ENCODE data around the gene BICD1. TPM values are rescaled to one million over a fixed set of nuclear protein-coding genes. Genes with fewer than 3 reads are reported as not detected.

BICD1 gene
- total RNA-seq, 1 donor from 2014 or later: 49.5 TPM

DNA sequence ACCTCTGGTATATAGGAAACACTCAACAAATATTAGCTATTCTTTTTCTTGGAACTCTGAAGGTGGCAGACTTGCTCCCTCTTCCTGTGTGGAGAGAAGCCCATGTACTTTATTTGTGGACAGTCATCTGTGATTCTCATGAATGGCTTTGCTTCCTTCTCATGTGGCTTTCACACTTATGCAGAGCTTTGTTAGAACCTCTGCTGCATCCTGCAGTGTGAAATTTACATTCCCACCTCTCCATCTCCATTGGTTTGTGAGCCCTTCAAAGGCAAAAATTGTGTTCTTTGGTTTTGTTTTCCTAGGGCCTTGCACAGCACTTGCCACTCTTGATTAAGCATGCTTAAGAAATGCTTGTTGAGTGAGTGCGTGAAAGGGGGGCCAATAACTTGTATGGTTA, 51.9 kb downstream of the BICD1 start:
- no peaks in the 10 kb centered on the region for H3K9me3 Mint-ChIP-seq
- H3K27me3 Mint-ChIP-seq (ENCODE audit: low read depth): no peaks in the 10 kb centered on the region
- H3K36me3 Mint-ChIP-seq (ENCODE audit: low read depth): no peaks in the 10 kb centered on the region
- H3K4me3 Mint-ChIP-seq: no peak overlapping the region
- TF ChIP-seq, protein P1, sequence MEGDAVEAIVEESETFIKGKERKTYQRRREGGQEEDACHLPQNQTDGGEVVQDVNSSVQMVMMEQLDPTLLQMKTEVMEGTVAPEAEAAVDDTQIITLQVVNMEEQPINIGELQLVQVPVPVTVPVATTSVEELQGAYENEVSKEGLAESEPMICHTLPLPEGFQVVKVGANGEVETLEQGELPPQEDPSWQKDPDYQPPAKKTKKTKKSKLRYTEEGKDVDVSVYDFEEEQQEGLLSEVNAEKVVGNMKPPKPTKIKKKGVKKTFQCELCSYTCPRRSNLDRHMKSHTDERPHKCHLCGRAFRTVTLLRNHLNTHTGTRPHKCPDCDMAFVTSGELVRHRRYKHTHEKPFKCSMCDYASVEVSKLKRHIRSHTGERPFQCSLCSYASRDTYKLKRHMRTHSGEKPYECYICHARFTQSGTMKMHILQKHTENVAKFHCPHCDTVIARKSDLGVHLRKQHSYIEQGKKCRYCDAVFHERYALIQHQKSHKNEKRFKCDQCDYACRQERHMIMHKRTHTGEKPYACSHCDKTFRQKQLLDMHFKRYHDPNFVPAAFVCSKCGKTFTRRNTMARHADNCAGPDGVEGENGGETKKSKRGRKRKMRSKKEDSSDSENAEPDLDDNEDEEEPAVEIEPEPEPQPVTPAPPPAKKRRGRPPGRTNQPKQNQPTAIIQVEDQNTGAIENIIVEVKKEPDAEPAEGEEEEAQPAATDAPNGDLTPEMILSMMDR (conservative IDR thresholded peaks at IDR 0.05): no peak
- H3K4me1 Mint-ChIP-seq: peaks cover 16% of the 10 kb centered on the region
- DNase-seq (ENCODE audit: low read depth, low spot score): no peak
- H3K27ac Mint-ChIP-seq (ENCODE audit: unreplicated experiment): no peak overlapping the region

DNA sequence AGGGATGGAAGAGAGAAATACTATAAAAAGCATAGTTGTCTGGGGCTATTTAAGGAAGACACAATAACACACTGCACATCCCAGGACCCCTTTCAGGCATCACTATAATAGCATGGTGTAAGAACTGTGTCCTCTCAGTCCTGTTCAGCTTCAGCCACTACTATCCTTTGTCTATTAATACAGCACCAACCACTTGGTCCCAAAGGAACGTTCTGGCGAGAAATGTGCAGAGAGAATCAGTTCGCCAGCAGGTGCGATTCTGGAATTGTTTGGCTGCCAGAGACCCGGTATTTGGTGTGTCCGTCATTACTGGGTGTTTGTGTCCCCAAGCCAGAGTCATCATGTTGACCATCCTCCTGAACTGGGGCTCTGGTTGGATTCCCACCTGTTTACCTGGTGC, 52.7 kb downstream of the BICD1 start:
- H3K4me1 Mint-ChIP-seq: peaks cover 21% of the 10 kb centered on the region
- H3K9me3 Mint-ChIP-seq: no peaks in the 10 kb centered on the region
- H3K4me3 Mint-ChIP-seq: no peak overlapping the region
- TF ChIP-seq, protein P1 (conservative IDR thresholded peaks at IDR 0.05): no peak
- no peaks in the 10 kb centered on the region for H3K27me3 Mint-ChIP-seq (ENCODE audit: low read depth)
- no peak for DNase-seq (ENCODE audit: low read depth, low spot score)
- H3K36me3 Mint-ChIP-seq (ENCODE audit: low read depth): no peaks in the 10 kb centered on the region
- no peak overlapping the region for H3K27ac Mint-ChIP-seq (ENCODE audit: unreplicated experiment)

DNA sequence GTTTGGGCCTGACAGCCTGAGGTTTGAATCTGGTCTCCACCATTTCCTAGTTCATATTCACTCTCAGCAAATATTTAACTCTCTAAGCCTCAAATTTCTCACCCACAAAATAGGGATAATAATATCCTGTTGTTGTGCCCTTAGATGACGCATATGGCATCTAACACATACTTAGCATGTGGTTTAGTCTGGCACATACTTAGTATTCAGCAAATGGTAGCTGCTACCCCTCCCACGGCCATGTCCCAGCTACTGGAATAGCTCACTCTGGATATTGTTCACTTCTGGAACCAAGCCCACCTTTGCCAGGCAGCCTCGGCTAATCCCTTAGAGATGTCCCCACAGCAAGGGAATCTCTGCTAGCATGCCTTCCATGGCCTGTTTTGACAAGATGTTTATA, 53.3 kb downstream of the BICD1 start:
- peaks cover 26% of the 10 kb centered on the region for H3K4me1 Mint-ChIP-seq
- no peak overlapping the region for H3K27ac Mint-ChIP-seq (ENCODE audit: unreplicated experiment)
- H3K36me3 Mint-ChIP-seq (ENCODE audit: low read depth): peaks cover 3% of the 10 kb centered on the region
- no peak for DNase-seq (ENCODE audit: low read depth, low spot score)
- no peaks in the 10 kb centered on the region for H3K27me3 Mint-ChIP-seq (ENCODE audit: low read depth)
- H3K4me3 Mint-ChIP-seq: no peak overlapping the region
- peaks cover 3% of the 10 kb centered on the region for H3K9me3 Mint-ChIP-seq
- TF ChIP-seq, protein P1 (conservative IDR thresholded peaks at IDR 0.05): no peak

DNA sequence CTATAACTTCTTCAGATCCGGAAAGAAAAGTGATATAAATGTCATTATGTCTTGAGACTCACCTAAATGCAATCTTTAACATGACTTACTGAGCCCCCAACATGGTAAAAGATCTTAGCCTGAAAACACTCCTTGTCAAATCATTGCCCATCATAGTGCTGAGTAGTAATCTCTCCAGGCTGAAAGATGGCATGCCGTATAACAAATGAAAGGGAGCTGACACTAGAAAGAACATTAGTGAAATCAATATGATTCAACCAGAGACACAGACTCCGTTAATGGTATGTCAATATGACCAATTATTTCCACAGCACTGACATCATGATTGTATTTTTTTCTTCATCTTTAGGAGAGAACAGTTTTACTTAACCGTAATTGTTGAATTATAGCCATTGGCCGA, 54.4 kb downstream of the BICD1 start:
- Mint-ChIP-seq H3K27ac (ENCODE audit: unreplicated experiment) (no peak overlapping the region), H3K9me3 (peaks cover 3% of the 10 kb centered on the region), H3K4me3 (no peak overlapping the region), H3K27me3 (ENCODE audit: low read depth) (no peaks in the 10 kb centered on the region), H3K36me3 (ENCODE audit: low read depth) (peaks cover 7% of the 10 kb centered on the region), H3K4me1 (peaks cover 17% of the 10 kb centered on the region)
- TF ChIP-seq, protein P1 (conservative IDR thresholded peaks at IDR 0.05): no peak
- no peak for DNase-seq (ENCODE audit: low read depth, low spot score)

DNA sequence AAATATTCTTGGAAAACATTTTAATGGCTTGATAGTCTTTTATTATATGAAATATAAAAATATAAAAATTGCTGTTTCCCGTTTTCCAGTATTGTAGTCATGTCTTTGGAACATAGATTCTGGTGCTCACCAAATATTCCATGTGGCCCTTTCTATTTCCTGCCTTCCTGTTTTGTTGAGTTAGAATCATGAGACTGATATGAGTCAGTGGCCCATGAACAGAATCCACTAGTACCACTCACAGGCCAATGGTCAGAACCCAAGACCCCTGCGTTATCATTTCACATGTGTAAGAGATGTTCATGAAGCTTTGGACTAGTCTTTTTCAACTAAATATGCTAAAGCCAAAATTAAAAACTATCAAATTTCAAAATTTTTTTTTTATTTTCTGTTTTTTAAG, 56.9 kb downstream of the BICD1 start:
- no peak for DNase-seq (ENCODE audit: low read depth, low spot score)
- Mint-ChIP-seq H3K4me1 (peaks cover 11% of the 10 kb centered on the region), H3K27ac (ENCODE audit: unreplicated experiment) (no peak overlapping the region), H3K36me3 (ENCODE audit: low read depth) (peaks cover 7% of the 10 kb centered on the region), H3K9me3 (peaks cover 3% of the 10 kb centered on the region), H3K4me3 (no peak overlapping the region), H3K27me3 (ENCODE audit: low read depth) (no peaks in the 10 kb centered on the region)
- TF ChIP-seq, protein P1 (conservative IDR thresholded peaks at IDR 0.05): no peak

DNA sequence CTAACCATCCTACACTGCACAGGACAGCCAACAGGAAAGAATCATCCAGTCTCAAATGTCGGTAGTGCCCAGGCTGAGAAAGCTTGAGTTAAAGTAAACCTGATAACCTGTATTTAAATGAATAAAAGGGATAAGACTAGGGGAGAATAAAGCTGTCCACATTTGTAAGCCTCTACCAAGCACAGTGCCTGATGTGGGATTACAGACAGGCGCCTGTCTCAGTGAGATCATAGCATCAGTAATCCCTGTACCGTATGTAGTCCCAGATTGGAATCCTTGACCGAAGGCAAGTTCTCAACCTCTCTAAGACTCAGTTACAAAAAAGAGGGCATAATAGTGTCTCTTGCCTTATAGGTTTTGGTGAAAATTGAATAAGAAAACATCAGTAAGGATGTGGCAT, 59.9 kb downstream of the BICD1 start:
- no peak overlapping the region for H3K4me3 Mint-ChIP-seq
- H3K4me1 Mint-ChIP-seq: peaks cover 11% of the 10 kb centered on the region
- H3K36me3 Mint-ChIP-seq (ENCODE audit: low read depth): peaks cover 7% of the 10 kb centered on the region
- DNase-seq (ENCODE audit: low read depth, low spot score): no peak
- TF ChIP-seq, protein P1 (conservative IDR thresholded peaks at IDR 0.05): no peak
- H3K27me3 Mint-ChIP-seq (ENCODE audit: low read depth): no peaks in the 10 kb centered on the region
- H3K27ac Mint-ChIP-seq (ENCODE audit: unreplicated experiment): no peak overlapping the region
- H3K9me3 Mint-ChIP-seq: peaks cover 3% of the 10 kb centered on the region
